GM18858 (cell line): ENCODE results near the gene DIP2C.
"Not testable (repeated sequence)": the region's sequence is repeated elsewhere in the genome, so short reads cannot be mapped to it uniquely, and the experiment has no call there.

Experiments used
- ATAC-seq: cut with Tn5 transposase; IDR thresholded peaks from one replicate; pipeline ENCODE4 v1.9.1; 2021; ENCODE audit not compliant: unreplicated experiment

The DIP2C gene

DNA sequence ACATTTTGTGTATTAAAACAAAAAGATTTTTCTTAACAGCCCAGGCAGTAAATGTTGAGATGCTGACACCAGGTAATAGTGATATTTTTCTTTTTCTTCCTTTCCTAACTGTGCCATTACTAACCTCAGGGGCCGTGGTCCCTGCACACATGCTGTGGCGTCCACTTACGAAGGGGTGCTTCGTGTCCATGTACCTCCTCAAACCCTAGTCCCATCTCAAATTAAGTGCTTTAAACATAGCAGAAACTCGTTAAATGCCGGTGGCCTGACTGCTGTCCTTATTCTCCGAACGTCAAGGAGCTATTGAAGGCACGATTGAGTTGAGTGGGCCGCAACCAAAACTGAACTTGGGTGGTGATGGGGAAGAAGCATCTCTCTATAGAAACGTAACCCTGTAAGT is 421.8 kb downstream of the DIP2C start:
- ATAC-seq = no peak

DNA sequence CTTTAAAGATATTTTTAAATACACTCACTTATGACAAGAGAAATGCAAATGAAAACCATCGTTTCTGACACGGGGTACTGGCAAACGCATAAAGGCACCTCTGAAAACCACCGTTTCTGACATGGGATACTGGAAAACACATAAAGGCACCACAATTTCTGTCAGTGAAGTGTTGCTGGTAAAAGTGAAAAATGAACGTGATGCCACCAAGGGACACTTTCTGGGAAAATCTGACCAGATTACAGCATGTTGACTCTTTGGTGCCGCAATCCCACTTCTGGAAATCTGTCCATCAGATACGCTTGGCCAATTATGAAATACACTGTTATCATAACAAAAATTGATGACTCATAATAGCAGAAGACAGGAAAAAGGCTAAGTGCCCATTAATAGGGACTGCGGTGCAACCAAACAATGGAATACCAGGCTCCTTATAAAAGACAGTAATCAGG is 422.5 kb downstream of the DIP2C start:
- ATAC-seq = no peak

DNA sequence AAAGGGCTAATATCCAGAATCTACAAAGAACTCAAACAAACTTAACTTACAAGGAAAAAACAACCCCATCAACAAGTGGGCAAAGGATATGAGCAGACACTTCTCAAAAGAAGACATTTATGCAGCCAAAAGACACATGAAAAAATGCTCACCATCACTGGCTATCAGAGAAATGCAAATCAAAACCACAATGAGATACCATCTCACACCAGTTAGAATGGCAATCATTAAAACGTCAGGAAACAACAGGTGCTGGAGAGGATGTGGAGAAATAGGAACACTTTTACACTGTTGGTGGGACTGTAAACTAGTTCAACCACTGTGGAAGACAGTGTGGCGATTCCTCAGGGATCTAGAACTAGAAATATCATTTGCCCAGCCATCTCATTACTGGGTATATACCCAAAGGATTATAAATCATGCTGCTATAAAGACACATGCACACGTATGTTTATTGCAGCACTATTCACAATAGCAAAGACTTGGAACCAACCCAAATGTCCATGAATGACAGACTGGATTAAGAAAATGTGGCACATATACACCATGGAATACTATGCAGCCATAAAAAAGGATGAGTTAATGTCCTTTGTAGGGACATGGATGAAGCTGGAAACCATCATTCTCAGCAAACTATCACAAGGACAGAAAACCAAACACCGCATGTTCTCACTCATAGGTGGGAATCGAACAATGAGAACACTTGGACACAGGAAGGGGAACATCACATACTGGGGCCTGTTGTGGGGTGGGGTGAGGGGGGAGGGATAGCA is 423.5 kb downstream of the DIP2C start:
- not testable (repeated sequence) for ATAC-seq

DNA sequence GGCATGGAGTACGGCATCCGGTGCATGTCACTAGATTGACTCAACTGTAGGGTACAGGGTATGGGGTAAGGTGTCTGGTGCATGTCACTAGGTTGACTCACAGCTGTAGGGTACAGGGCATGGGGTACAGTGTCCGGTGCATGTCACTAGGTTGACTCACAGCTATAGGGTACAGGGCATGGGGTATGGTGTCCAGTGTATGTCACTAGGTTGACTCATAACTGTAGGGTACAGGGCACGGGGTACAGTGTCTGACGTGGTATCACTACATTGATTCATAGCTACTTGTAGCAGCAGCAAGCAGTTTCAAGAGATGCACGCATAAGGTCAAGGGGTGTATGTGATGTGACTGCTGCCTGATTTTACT is 424.4 kb downstream of the DIP2C start:
- not testable (repeated sequence) for ATAC-seq

DNA sequence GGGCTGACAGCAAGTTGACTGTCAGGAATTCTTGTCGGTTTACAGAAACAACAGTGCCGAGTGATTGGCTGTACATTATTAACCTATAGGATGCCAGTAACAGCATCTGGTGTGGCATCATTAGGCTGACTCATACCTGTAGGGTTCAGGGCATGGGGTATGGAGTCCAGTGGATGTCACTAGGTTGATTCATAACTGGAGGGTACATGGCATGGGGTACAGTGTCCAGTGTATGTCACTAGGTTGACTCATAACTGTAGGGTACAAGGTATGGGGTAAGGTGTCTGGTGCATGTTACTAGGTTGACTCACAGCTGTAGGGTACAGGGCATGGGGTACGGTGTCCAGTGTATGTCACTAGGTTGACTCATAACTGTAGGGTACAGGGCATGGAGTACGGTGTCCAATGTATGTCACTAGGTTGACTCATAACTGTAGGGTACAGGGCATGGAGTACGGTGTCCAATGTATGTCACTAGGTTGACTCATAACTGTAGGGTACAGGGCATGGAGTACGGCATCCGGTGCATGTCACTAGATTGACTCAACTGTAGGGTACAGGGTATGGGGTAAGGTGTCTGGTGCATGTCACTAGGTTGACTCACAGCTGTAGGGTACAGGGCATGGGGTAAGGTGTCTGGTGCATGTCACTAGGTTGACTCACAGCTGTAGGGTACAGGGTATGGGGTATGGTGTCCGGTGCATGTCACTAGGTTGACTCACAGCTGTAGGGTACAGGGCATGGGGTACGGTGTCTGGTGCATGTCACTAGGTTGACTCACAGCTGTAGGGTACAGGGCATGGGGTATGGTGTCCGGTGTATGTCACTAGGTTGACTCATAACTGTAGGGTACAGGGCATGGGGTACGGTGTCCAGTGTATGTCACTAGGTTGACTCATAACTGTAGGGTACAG is 425.1 kb downstream of the DIP2C start:
- ATAC-seq = not testable (repeated sequence)

DNA sequence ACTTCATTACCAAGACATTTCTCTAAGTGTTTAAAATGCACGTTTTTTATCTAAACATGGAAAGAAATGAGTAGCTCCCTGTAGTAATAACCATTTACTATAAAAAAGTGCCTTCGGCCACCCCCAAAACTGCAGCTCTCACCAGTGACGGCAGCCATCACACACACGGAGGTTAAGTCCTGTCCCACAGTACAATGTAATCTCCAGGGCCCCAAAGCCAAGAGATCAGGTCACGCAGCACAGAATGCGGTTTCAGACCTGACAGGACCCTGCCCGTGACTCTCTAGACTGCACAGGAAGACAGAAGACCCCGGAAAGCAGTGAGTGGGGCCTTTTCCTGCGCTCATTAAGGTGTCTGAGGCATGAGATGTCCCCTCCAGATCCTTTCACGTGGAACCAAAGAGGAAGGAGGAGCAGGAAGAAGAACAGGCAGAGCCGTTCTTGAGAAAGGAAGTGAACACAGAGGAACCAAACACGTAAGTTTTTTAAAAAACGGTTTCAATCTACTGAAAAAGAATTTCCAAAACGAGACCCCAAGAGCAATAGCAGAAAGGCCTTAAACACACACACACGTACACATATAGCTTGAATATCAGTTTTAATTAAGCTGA is 428.5 kb downstream of the DIP2C start:
- no peak for ATAC-seq

DNA sequence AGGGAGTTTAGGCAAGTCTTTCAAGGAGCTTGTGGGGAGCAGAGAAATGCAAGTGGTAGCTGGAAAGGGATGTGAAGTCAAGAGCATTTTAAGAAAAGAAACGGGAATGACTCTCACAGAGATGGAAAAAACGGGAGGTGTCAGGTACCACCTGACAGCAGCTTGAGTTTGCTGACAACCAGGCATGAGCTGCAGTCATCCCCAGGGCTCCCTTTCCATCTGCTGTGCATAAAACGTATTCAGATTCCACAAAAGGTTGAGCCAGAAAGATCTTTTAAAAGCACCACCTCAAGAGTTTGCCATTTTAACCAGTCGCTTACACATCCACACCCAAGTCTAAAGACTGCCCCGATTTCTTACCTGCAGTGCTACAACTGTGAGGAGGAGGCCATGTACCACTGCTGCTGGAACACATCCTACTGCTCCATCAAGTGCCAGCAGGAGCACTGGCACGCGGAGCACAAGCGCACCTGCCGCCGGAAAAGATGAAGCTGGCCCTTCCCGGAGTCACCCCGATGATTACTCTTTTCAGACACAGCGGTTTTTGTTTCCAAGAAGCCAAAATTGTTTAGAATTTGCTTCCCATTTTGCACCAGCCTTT is 437.4 kb downstream of the DIP2C start:
- ATAC-seq = no peak

DNA sequence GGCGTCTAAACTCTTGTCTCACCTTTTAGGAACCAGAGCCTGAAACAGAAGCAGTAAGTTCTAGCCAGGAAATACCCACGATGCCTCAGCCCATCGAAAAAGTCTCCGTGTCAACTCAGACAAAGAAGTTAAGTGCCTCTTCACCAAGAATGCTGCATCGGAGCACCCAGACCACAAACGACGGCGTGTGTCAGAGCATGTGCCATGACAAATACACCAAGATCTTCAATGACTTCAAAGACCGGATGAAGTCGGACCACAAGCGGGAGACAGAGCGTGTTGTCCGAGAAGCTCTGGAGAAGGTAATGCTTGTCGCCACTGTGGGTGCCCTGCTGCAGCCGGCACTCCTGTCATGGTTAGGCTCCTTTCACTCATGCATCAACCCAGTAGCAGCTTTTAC is 441.2 kb downstream of the DIP2C start:
- ATAC-seq = no peak

DNA sequence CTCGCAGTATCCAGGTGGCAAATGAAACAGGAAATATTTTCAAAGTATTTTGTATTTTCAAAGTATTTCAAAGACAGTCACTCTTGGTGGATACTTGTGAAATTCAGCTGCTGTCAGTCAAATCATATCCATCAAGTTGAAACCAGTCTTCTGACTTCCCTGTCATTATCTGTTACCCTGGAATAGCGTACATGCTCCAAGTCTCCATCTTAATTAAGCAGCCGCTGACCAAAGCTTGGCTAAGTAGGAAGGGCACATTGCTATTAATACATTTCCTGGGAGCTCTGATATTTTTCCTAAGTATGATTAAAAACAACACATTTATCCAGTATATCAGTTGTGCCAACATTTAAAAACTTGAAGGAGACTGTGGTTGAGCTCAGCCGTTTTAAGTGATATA is 442.0 kb downstream of the DIP2C start:
- no peak for ATAC-seq

DNA sequence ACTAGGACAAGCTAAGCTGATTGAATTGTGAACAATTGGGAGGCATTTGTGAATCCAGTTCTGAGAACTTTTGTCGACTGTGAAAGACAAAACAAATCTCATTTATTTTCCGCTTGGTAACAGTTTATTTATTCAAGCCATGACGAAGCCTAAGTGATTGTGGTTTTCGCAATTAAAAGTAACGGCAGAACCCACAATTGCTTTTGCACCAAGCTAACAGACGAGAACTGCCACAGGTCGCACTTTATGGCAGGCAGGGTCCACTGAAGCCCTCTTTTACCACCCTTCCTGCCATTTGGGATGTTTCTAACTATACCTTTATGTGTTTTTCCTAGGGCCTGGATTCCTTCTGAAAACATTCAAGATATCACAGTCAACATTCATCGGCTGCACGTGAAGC is 443.0 kb downstream of the DIP2C start:
- ATAC-seq = no peak

DNA sequence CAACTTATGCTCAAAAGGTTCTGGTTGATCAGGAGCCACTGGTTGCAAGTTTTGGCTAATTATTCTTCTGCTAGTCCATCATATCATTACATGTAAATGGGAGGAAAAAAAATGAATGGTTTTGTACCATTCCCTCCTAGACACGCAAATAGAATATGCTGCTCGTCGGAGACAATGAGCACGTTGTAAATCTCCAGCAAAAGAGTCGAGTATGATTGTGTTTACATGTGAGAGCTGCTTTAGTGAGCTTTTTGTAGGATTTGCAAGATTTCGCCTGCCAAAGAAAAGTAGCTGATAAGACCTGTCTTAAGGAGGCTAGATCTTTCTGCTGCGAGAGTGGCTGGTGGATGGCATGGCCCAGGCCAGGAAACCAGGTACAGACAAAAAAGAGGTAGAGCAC is 445.2 kb downstream of the DIP2C start:
- no peak for ATAC-seq

DNA sequence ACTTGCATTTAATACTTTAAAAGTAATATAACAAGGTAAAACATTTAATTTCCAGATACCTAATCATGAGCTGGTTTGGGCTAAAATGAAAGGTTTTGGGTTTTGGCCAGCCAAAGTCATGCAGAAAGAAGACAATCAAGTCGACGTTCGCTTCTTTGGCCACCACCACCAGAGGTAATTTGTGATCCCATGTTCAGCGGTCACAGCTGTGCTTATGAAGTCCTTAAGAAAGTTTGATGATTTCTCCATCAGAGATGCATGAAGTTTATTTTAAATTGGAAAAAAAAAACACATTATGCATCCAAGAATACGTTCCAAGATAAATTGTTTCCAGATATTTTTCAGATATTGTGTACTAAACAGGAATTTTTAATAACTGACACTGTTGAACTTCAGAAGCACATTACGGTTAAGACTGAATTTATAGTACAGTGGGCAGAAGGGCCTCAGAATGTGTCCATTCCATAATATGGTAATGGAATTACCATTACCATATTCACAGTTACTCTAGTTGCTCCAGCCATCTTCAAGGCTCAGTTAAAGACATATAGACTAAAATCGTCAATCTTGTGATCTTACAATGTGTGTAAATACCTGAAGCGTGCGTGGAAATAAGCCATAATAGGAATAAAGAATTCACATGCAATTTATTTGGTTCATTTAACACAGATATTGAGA is 447.4 kb downstream of the DIP2C start:
- no peak for ATAC-seq

DNA sequence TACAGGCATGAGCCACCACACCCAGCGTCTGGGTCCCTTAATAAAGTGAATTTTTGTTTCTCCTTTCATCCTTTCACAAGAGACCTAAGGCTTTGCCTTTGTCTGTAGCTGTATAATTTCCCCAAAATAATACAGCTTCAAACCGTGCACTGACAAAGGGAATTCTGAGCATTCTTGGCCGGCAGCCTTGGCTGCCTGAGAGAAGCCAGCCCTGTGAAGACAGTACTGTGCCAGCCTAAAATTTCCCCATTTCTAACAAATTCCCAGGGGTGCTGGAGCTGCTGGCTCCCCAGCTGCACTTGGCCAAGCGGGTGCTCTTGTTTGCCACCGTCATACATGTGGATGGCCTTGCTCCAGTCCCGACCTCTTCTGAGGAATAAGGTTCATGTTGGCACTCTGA is 448.0 kb downstream of the DIP2C start:
- ATAC-seq = no peak

DNA sequence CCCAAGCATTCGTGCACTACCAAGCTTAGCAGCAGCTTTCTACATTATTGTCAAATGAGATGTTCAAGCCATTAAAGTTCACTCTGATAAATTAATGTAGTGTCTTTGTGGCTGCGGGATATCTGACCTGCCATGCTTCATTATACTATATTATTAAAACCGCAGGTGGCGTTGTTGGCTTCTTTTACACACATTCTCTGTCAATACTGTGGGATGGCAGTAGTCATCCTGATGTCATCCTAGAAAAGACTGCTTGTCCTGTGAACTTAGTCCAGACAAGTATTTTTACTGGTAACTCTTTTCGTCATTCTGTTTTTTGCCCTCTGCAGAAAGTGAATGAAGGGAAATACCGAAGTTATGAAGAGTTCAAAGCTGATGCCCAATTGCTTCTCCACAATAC is 450.4 kb downstream of the DIP2C start:
- no peak for ATAC-seq

DNA sequence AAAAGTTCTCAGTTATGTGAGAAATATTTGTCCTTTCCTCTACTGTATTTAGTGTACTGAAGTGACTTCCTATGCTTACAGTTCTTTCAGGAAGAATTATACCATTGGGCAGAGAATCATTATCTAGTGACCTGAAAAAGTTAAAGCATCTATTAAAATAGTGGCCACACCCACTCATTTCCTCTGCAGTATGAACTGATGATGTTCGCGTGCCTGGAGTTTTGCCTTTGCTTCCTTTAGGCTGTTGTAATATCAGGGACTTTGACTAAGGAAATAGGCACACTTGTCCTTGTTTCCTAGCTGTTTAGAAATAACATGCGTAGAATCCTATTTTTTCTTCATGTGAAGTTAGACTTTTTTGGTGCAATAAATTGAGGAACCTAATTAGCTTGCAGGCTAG is 453.6 kb downstream of the DIP2C start:
- ATAC-seq = no peak

DNA sequence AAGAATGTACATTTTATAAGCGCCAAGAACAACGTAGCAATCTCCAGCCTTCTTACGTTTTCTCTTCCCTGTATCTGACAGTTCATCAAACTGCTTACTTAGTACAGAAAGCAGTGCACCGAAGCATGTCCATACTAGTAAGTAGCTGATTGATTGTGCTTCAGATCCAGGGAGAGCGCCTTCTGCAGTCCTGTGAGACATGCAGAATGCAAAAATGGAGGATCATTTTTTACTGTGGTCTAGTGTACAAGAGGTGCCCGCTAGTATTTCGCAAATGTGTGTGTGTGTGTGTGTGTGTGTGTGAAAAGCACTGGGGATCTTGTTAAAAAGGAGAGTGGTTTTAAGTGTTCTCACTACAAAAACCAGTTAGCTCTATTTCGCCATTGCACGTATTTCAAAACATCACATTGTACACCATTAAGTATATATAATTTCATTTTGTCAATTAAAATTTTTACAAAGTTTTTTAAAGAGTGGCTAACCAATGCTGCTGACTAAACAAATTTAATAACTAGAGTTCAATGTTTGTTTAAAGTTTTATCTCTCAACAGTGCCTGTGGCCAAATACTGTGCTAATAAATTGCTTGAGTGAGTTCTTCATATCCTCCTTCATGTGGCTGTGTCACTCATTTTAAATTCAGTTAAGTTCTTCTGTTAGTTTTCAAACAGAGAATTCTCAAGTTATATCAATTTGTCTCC is 454.6 kb downstream of the DIP2C start:
- no peak for ATAC-seq

DNA sequence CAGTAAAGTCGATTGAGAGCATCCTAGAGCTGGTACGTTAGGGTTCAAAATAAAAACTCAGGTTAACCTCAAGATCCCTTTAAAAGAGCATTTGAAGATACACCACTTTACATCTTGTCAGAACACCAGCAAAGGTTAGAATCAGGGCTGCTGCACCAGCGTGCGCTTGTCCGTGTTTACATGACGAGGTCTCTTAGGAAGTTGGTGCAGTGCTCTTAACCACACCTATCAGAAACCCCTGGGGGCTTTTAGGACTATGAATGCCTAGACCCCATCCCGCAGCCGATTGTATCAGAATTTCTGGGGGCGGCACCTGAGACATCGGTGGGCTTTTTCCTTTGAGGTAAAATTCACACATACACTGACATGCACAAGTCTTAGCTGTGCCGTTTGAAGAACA is 456.6 kb downstream of the DIP2C start:
- no peak for ATAC-seq

DNA sequence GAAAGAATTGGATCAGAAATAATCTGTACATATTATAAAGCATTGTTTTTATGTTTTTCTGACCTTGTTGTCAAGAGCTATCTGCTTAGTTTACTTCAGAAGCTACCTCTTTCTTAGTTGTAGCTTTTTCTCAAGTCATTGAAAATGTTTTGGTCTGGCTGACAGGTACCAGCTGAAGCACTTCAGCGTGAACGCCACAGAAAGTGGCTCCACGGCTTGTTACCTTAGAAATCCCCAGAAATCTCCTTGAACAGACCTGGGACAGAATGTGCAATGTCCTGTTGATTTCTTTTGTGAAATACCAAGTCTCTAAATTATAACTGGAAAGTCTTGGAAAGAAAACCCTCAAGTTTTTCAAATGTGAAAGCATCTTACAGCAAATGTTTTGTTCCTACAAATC is 457.4 kb downstream of the DIP2C start:
- no peak for ATAC-seq

DNA sequence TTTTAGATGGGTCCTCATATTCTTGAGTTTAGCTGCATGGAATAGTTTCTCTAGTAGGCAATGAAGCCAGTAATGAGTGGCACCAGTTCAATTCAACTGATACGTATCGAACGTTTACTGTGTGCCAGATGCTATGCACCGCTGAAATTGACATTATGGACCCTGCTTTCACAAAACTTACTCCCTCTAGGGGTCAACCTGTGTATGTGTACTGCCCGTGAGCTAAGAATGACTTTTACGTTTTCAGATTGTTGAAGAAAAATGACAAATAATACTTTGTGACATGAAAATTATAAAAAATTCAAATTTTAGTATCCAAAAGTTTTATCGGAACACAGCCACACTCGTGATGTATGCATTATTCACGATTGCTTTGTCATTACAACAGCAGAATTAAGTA is 458.7 kb downstream of the DIP2C start:
- no peak for ATAC-seq

DNA sequence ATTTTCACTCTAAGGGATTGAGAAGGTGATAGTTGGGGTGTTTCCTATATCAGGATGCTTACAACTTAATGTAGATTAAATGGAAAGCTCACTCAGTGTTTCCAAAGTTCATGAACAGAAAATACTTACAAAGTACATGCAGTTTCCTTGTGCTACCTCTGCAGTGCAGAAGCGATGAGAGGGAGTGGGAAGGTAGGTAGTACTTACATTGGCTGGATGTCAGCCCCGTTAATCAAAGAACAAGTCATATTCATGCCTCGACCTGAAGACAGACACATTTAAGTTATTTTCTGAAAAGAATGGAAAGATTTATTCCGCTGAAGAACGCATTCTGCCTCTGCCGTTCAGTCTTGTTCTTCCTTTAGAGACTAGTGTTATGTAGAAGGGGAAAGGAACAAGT is 461.1 kb downstream of the DIP2C start:
- no peak for ATAC-seq
